ENCODE results near the gene IFT122. TPM values are rescaled to one million over a fixed set of nuclear protein-coding genes. Genes with fewer than 3 reads are reported as not detected.

Gene IFT122
- total RNA-seq, 2 experiments from 2014 or later: 21.6 to 37.0 TPM

DNA sequence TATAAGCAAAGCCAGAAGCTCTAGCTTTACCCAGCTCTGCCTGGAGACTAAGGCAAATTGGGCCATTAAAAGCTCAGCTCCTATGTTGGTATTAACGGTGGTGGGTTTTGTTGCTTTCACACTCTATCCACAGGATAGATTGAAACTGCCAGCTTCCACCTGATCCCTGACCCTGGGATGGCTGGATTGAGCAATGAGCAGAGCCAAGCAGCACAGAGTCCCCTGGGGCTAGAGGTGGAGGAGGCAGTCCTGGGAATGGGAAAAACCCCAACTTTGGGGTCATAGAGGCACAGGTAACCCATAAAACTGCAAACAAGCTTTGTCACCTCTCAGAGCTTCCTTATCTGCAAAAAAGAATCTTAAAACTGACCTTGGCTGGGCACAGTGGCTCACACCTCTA is 95.1 kb downstream of the IFT122 start:
- no peak for DNase-seq (ENCODE audit: low spot score)
- Histone ChIP-seq H4K20me1 (ENCODE audit: insufficient read depth, low read length) (no peaks in the 10 kb centered on the region), H3K9me3 (ENCODE audit: low read length) (no peaks in the 10 kb centered on the region), H3K9me2 (ENCODE audit: insufficient read depth, low read length) (no peaks in the 10 kb centered on the region), H3K4me2 (ENCODE audit: low read length) (no peak overlapping the region), H2AFZ (ENCODE audit: low read length) (no peak overlapping the region), H3K36me3 (ENCODE audit: insufficient read depth, low read length) (no peaks in the 10 kb centered on the region), H3K79me2 (ENCODE audit: insufficient read depth, low read depth, low read length) (no peaks in the 10 kb centered on the region), H3K4me1 (ENCODE audit: insufficient read depth, low read length, poor library complexity, severe bottlenecking) (no peaks in the 10 kb centered on the region), H3K27ac (ENCODE audit: low read depth, low read length, poor library complexity, severe bottlenecking) (no peak overlapping the region), H3K4me3 (ENCODE audit: low read depth, low read length, poor library complexity, severe bottlenecking) (no peak overlapping the region)
- CTCF ChIA-PET (ENCODE audit: unreplicated experiment): no interaction called here
- TF ChIP-seq EZH2phosphoT487 (IDR thresholded peaks at IDR 0.05; ENCODE audit: borderline replicate concordance, low read depth, low read length): no peak
- intact Hi-C loops (cut with micrococcal nuclease; ENCODE audit: unreplicated experiment): no loop called here
- BruUV-seq (replicated peaks): no TSS peak
- POLR2A ChIA-PET: interaction anchor here (1.0 kb wide), 1 partner anchor 277 kb away, joined by 3 read pairs; no protein-coding TSS in a partner anchor

DNA sequence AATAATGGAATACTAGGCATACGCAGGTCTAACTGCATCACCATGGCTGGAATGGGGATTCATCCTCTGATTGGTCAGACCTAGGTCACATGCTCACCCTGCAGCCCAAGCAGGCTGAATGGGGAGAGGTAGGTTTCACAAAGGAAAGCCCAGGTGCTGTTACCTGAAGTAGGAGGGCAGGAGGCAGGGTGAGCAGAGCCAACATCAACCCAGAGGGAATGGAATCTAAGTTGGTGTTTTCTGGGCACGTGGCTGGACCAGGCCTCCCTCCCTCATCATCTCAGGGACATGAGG is 96.3 kb downstream of the IFT122 start:
- intact Hi-C loops (cut with micrococcal nuclease; ENCODE audit: unreplicated experiment): no loop called here
- no peak overlapping the region for H2AFZ ChIP-seq (ENCODE audit: low read length)
- no peak for TF ChIP-seq EZH2phosphoT487 (IDR thresholded peaks at IDR 0.05; ENCODE audit: borderline replicate concordance, low read depth, low read length)
- TF ChIP-seq, protein P1, sequence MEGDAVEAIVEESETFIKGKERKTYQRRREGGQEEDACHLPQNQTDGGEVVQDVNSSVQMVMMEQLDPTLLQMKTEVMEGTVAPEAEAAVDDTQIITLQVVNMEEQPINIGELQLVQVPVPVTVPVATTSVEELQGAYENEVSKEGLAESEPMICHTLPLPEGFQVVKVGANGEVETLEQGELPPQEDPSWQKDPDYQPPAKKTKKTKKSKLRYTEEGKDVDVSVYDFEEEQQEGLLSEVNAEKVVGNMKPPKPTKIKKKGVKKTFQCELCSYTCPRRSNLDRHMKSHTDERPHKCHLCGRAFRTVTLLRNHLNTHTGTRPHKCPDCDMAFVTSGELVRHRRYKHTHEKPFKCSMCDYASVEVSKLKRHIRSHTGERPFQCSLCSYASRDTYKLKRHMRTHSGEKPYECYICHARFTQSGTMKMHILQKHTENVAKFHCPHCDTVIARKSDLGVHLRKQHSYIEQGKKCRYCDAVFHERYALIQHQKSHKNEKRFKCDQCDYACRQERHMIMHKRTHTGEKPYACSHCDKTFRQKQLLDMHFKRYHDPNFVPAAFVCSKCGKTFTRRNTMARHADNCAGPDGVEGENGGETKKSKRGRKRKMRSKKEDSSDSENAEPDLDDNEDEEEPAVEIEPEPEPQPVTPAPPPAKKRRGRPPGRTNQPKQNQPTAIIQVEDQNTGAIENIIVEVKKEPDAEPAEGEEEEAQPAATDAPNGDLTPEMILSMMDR (conservative IDR thresholded peaks at IDR 0.05; ENCODE audit: low read length): no peak
- no peak for DNase-seq (ENCODE audit: low spot score)
- no peaks in the 10 kb centered on the region for H3K9me3 ChIP-seq (ENCODE audit: low read length)
- ChIA-PET POLR2A (no interaction called here), CTCF (ENCODE audit: unreplicated experiment) (no interaction called here)
- H3K27ac ChIP-seq (ENCODE audit: low read depth, low read length, poor library complexity, severe bottlenecking): no peak overlapping the region
- H3K4me1 ChIP-seq (ENCODE audit: insufficient read depth, low read length, poor library complexity, severe bottlenecking): no peaks in the 10 kb centered on the region
- no peaks in the 10 kb centered on the region for H4K20me1 ChIP-seq (ENCODE audit: insufficient read depth, low read length)
- no TSS peak for BruUV-seq (replicated peaks)
- no peak overlapping the region for H3K4me3 ChIP-seq (ENCODE audit: low read depth, low read length, poor library complexity, severe bottlenecking)
- no peaks in the 10 kb centered on the region for H3K9me2 ChIP-seq (ENCODE audit: insufficient read depth, low read length)
- H3K4me2 ChIP-seq (ENCODE audit: low read length): no peak overlapping the region
- no peaks in the 10 kb centered on the region for H3K79me2 ChIP-seq (ENCODE audit: insufficient read depth, low read depth, low read length)
- H3K36me3 ChIP-seq (ENCODE audit: insufficient read depth, low read length): no peaks in the 10 kb centered on the region

DNA sequence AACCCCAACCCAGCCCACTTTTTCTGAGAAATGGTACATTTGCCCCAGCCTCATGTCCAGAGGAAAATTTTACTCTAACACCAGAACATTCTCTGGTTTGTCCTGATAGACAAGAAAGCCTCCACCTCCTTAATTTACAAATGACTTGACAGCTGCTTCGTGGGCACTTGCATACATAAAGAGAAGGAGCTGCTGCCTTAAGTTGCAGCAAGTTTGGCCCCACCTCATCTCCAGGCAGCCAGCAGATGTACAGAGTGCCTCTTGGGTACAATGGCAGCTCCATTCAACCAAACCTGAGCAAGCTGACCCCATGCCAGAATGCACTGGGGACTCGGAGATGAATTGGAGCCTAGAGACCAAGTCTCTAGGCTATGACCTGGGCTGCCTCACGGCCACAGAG is 96.8 kb downstream of the IFT122 start:
- no peak overlapping the region for H3K27ac ChIP-seq (ENCODE audit: low read depth, low read length, poor library complexity, severe bottlenecking)
- intact Hi-C loops (cut with micrococcal nuclease; ENCODE audit: unreplicated experiment): no loop called here
- no peaks in the 10 kb centered on the region for H3K9me3 ChIP-seq (ENCODE audit: low read length)
- ChIA-PET POLR2A (interaction anchor here (0.7 kb wide), 1 partner anchor 18 kb away, joined by 3 read pairs; no protein-coding TSS in a partner anchor), CTCF (ENCODE audit: unreplicated experiment) (no interaction called here)
- H3K4me1 ChIP-seq (ENCODE audit: insufficient read depth, low read length, poor library complexity, severe bottlenecking): no peaks in the 10 kb centered on the region
- no peaks in the 10 kb centered on the region for H3K79me2 ChIP-seq (ENCODE audit: insufficient read depth, low read depth, low read length)
- H4K20me1 ChIP-seq (ENCODE audit: insufficient read depth, low read length): no peaks in the 10 kb centered on the region
- no peak overlapping the region for H3K4me3 ChIP-seq (ENCODE audit: low read depth, low read length, poor library complexity, severe bottlenecking)
- TF ChIP-seq, protein P1 (conservative IDR thresholded peaks at IDR 0.05; ENCODE audit: low read length): no peak
- no peak for TF ChIP-seq EZH2phosphoT487 (IDR thresholded peaks at IDR 0.05; ENCODE audit: borderline replicate concordance, low read depth, low read length)
- BruUV-seq (replicated peaks): no TSS peak
- H3K4me2 ChIP-seq (ENCODE audit: low read length): no peak overlapping the region
- no peaks in the 10 kb centered on the region for H3K9me2 ChIP-seq (ENCODE audit: insufficient read depth, low read length)
- no peaks in the 10 kb centered on the region for H3K36me3 ChIP-seq (ENCODE audit: insufficient read depth, low read length)
- DNase-seq (ENCODE audit: low spot score): no peak
- H2AFZ ChIP-seq (ENCODE audit: low read length): no peak overlapping the region
